HG02623 (cell line): ENCODE data around the gene PSMD3.
"Not testable (repeated sequence)": the region's sequence is repeated elsewhere in the genome, so short reads cannot be mapped to it uniquely, and the experiment has no call there.

Experiments used
- ATAC-seq: cut with Tn5 transposase; IDR thresholded peaks from one replicate; pipeline ENCODE4 v1.9.1; 2021; ENCODE audit warnings: moderate library complexity; ENCODE audit not compliant: unreplicated experiment

The PSMD3 gene

DNA sequence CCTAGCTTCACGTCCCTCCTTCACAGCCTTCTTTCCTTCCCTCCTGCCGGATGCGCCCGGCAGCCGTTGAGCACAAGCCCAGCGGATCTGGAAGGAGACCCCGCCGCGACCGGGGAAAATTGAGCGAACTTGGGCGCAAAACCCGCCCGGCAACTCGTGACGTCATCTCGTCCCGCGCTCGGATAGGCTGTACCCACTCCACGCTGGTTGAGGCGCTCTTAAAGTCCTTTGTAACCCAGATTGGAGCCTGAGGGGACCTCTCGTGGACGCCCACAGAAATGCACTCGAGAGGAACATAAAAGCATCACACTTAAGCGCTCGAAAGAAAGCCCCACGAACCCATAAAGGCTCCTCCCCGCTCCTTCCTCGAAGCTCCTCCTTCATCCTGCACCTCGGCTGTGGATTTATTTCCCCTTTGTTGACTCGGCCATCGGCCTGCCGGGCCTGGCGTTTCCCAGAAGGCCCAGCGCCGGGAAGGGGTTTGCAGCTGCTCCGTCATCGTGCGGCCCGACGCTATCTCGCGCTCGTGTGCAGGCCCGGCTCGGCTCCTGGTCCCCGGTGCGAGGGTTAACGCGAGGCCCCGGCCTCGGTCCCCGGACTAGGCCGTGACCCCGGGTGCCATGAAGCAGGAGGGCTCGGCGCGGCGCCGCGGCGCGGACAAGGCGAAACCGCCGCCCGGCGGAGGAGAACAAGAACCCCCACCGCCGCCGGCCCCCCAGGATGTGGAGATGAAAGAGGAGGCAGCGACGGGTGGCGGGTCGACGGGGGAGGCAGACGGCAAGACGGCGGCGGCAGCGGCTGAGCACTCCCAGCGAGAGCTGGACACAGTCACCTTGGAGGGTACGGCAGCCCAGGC is at the start of gene PSMD3:
PSMD3 (plus strand) TSS at position 457 of the 856 bp plus-strand sequence; CDS start at position 621, 164 bp downstream.
- ATAC-seq, result peak; percentile 88

DNA sequence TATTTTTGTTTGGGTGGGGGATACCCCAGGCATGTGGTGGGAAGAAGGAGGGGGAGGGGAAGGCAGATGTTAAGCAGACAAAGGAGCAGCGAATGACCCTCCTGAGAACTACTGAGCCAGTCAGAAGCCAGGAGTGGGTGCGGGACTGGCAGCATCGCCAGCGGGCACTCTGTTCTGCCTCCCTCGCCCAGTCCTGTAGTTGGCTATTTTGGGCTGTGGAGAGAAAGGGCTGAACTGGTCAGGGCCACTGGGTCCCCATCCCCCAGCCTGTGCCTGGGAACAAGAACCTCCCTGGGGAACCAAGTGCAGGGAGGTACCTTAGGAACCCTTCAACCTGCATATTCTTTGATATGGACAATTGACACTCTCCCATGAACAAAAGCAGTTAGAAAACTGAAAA is 46.7 kb upstream of the PSMD3 start:
- no peak for ATAC-seq

- ATAC-seq, result no peak
Observed at GRCh38 chr17:39934324-39934723, 46.3 kb upstream of the PSMD3 start.

DNA sequence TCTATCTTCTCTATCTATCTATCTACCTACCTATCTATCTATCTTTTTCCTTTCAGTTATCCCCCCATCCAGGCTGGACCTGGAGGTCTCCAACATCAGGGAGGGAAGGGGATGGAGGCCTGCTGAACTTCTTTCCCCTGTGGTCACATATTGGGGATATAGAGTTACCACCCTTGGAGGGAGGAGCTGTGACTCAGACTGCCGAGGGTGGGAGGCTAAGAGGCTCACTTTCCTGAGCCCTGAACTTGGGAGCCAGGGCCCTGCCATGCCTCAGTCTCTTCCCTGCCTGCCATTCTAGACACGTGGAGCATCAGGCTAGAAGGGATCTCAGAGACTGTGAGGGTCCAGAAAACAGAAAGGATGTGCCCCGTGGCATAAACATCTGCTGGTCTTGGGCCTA is 44.7 kb upstream of the PSMD3 start:
- no peak for ATAC-seq

DNA sequence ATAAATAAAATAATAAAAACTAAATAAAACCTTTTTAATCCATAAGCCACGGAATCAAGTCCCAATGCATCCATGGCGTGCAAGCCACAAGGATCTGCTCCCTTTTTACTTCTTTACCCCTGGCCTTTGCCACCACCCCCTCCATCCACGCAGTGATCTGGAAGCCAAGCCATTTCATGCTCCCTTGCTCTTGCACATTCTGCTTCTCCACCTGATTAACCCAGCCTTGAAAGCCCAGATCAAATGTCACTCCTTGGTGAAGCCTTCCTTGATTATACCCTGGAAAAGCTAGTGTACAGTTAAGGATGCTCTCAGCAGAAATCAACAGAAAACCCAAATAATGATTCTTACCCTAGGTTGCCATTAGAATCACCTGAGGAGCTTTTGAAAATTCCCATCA is 43.2 kb upstream of the PSMD3 start:
- ATAC-seq, result no peak

DNA sequence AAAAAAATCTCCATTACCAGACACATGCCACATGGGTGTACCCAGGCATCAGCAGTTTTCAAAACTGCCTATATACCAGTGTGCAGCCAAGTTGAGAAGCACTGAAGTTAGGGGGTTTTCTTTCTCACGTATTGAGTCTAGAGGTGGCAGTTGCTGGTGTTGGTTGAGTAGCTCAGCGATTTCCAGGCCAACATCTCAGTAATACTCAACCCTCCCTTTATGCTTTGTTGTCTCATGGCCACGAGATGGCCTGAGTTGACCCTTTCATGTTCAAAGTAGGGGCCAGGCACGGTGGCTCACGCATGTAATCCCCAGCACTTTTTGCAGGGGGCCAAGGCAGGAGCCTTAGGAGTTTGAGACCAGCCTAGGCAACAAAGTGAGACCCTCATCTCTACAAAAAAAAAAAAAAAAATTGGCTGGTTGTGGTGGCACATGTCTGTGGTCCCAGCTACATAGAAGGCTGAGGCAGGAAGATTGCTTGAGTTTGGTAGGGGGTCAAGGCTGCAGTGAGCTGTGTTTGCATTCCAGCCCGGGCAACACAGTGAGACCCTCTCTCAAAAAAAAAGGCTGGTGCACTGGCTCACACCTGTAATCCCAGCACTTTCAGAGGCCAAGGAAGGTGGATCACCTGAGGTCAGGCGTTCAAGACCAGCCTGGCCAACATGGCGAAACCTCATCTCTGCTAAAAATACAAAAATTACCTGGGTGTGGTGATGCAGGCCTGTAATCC is 42.3 kb upstream of the PSMD3 start:
- ATAC-seq, result no peak

GRCh38 chr17:39939106-39939505 is 41.5 kb upstream of the PSMD3 start:
- ATAC-seq, result no peak

- ATAC-seq, result peak; percentile 64
Observed at GRCh38 chr17:39939588-39940419, 40.8 kb upstream of the PSMD3 start.

DNA sequence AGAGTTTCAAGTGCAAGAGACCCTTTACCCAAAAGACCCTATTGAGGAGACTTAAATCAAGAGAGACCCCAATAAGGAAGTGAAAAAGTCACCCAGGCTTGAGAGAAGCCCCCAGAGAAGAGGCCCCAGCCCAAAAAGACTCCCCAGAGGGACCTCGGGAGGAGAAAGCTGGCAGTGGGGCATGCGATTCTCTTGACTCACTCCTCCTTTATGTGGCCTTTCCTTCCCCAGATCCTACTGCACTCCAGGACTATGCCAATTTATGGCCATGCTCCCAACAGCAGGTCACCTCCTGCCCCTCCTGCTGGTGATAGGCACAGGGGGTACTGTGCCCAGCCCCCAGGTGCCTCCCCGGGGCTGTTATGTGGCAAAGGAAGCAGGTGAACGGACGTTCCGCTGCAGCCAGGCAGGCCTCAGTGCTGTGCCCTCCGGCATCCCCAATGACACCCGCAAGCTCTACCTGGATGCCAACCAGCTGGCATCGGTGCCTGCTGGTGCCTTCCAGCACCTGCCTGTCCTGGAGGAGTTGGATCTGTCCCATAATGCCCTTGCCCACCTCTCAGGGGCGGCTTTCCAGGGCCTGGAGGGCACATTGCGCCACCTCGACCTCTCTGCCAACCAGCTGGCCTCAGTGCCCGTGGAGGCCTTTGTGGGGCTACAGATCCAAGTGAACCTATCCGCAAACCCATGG is 36.8 kb upstream of the PSMD3 start:
- no peak for ATAC-seq

DNA sequence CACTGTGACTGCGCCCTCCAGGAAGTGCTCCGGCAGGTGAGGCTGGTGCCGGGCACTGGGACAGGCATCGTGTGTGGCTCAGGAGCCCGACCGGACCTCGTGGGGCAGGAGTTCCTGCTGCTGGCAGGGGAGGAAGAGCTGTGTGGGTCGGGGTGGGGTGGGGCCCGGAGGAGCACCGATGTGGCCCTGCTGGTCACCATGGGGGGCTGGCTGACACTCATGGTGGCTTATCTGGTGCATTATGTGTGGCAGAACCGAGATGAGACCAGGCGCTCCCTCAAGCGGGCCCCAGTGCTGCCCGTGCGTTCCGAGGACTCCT is 36.3 kb upstream of the PSMD3 start:
- no peak for ATAC-seq

- ATAC-seq, result no peak
Observed at GRCh38 chr17:39946551-39947330, 33.9 kb upstream of the PSMD3 start.

- not testable (repeated sequence) for ATAC-seq
Observed at GRCh38 chr17:39948489-39948828, 32.1 kb upstream of the PSMD3 start.

DNA sequence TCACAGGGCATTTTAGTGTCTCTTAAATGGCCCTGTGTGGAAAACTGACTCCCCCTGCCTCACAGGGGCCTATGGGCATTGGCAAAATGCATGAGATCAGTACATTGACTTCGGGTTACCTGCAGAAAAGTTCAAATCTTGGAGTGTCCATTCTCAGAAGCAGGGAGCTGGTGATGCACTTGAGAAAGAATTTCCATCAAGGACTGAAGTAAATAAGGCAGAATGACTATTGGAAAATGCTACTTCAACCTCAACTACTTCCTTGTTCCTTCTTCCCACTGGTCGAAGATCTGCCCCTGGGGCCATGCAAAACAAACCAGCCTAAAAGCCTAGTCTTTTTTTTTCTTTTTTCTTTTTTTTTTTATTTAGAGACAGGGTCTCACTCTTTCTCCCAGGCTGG is 31.6 kb upstream of the PSMD3 start:
- no peak for ATAC-seq

- no peak for ATAC-seq
Observed at GRCh38 chr17:39950871-39951348, 29.7 kb upstream of the PSMD3 start.

- ATAC-seq, result no peak
Observed at GRCh38 chr17:39951924-39952679, 28.5 kb upstream of the PSMD3 start.

- peak; percentile 71 for ATAC-seq
Observed at GRCh38 chr17:39952680-39953470, 27.7 kb upstream of the PSMD3 start.

- no peak for ATAC-seq
Observed at GRCh38 chr17:39953471-39953888, 27.1 kb upstream of the PSMD3 start.

- ATAC-seq, result no peak
Observed at GRCh38 chr17:39954876-39955275, 25.7 kb upstream of the PSMD3 start.
